GM12878 (cell line): Measurements from ENCODE around the gene PIGU. TPM values are rescaled to one million over a fixed set of nuclear protein-coding genes. Genes with fewer than 3 reads are reported as not detected.

Source experiments
- ATAC-seq: fragments of 200-7000 bp; cut with Tn5 transposase; 3 replicates; pipeline ENCODE4 v1.9.1; 2020; ENCODE audit warnings: mild to moderate bottlenecking, moderate library complexity
- BruUV-seq: library from RNA; stranded (reverse); fragments of 400-500 nt; replicated peaks from 2 replicates; lab custom pipeline; 2021; lab: Mats Ljungman, UMichigan
- CTCF ChIA-PET: fragments of 300-600 bp; sonication (Branson Sonifier 250); formaldehyde crosslinking; extraction: SDS; loops from one replicate; lab custom pipeline; 2021; ENCODE audit warnings: inconsistent platforms; lab: Yijun Ruan, JAX
- POLR2A ChIA-PET: fragments of 350-600 bp; formaldehyde crosslinking; extraction: SDS; loops from one replicate; lab custom pipeline; 2021; ENCODE audit warnings: inconsistent platforms; lab: Charles Lee
- RAD21 ChIA-PET: fragments of 300-600 bp; sonication (Branson Sonifier 250); formaldehyde crosslinking; loops from one replicate; lab custom pipeline; 2023; ENCODE audit warnings: antibody characterized with exemption; ENCODE audit not compliant: unreplicated experiment; lab: Charles Lee
- SMC1A ChIA-PET: fragments of 300-600 bp; sonication (Branson Sonifier 250); formaldehyde crosslinking; loops from one replicate; lab custom pipeline; 2023; ENCODE audit not compliant: unreplicated experiment, uncharacterized antibody; lab: Charles Lee
- DNase-seq: peaks from one replicate; pipeline ENCODE4 v3.0.0-alpha.2; 2011; ENCODE audit warnings: low read depth, low spot score
- FAIRE-seq: peaks from 3 replicates; lab custom pipeline; 2011; peaks lifted over from hg19 to GRCh38; lab: Jason Lieb, UNC
- H2AFZ ChIP-seq: 2 replicates; pipeline ENCODE4 v1.6.0; 2011; ENCODE audit warnings: low read depth, low read length, control low read depth; ENCODE audit not compliant: control insufficient read depth
- H3K27ac ChIP-seq: 2 replicates; pipeline ENCODE4 v1.5.1; 2011; ENCODE audit warnings: control low read depth; ENCODE audit not compliant: control insufficient read depth, insufficient read depth
- H3K27me3 ChIP-seq, 2 experiments: replicated peaks in 1 of 2; 2 replicates each; pipeline versions ENCODE4 v1.6.0 to v1.6.1; 2011; ENCODE audit warnings: low read length in 1 of 2; ENCODE audit not compliant: control insufficient read depth in 2 of 2, insufficient read depth in 2 of 2
- H3K36me3 ChIP-seq, 2 experiments: 2 replicates each; pipeline ENCODE4 v1.5.1; 2011; ENCODE audit warnings: low read length in 1 of 2; ENCODE audit not compliant: control insufficient read depth in 2 of 2, insufficient read depth in 2 of 2
- H3K4me1 ChIP-seq: 2 replicates; pipeline ENCODE4 v1.6.1; 2011; ENCODE audit warnings: mild to moderate bottlenecking, low read length, moderate library complexity, mixed read lengths; ENCODE audit not compliant: control insufficient read depth, insufficient read depth
- H3K4me2 ChIP-seq: 2 replicates; pipeline ENCODE4 v1.6.0; 2011; ENCODE audit warnings: control low read depth; ENCODE audit not compliant: control insufficient read depth, insufficient read depth
- H3K4me3 ChIP-seq: fragments of 200-600 bp; sonication (generic); 2 replicates; pipeline ENCODE4 v1.5.1; 2016
- H3K79me2 ChIP-seq: 2 replicates; pipeline ENCODE4 v1.6.0; 2011; ENCODE audit warnings: low read length; ENCODE audit not compliant: control insufficient read depth, insufficient read depth
- H3K9ac ChIP-seq: 2 replicates; pipeline ENCODE4 v1.8.0; 2011; ENCODE audit warnings: low read length, control low read depth, mixed read lengths; ENCODE audit not compliant: control insufficient read depth, insufficient read depth
- H3K9me3 ChIP-seq: replicated peaks from 3 replicates; pipeline ENCODE4 v1.5.1; 2011; ENCODE audit warnings: mild to moderate bottlenecking, low read length; ENCODE audit not compliant: control insufficient read depth, insufficient read depth
- H4K20me1 ChIP-seq: 2 replicates; pipeline ENCODE4 v1.6.0; 2011; ENCODE audit not compliant: control insufficient read depth, insufficient read depth
- BMI1 ChIP-seq: fragments of 450-650 bp; IDR thresholded peaks from 2 replicates; pipeline ENCODE4 v1.6.1; 2016; ENCODE audit warnings: mild to moderate bottlenecking, moderate library complexity, borderline replicate concordance
- MTA2 ChIP-seq: fragments of 450-650 bp; IDR thresholded peaks from 2 replicates; pipeline ENCODE4 v1.6.1; 2016; ENCODE audit warnings: low read depth, mild to moderate bottlenecking, moderate library complexity
- NR2C2 ChIP-seq: IDR thresholded peaks from 2 replicates; pipeline ENCODE4 v1.6.1; 2011; ENCODE audit warnings: borderline replicate concordance, low read depth; ENCODE audit not compliant: control insufficient read depth, insufficient read length
- PRDM15 ChIP-seq: fragments of 450-650 bp; formaldehyde crosslinking; IDR thresholded peaks from 2 replicates; pipeline ENCODE4 v1.4.0; 2020; ENCODE audit warnings: mild to moderate bottlenecking, moderate library complexity
- RCOR1 ChIP-seq: conservative IDR thresholded peaks from 2 replicates; pipeline ENCODE4 v1.6.1; 2012; ENCODE audit warnings: low read depth, low read length, improper control_type of control experiment
- RUNX3 ChIP-seq: IDR thresholded peaks from 2 replicates; pipeline ENCODE4 v1.6.1; 2012; ENCODE audit warnings: low read length, inconsistent platforms
- SMAD1 ChIP-seq: fragments of 450-650 bp; IDR thresholded peaks from 2 replicates; pipeline ENCODE4 v1.6.1; 2018; ENCODE audit warnings: mild to moderate bottlenecking, low read depth; ENCODE audit not compliant: partially characterized antibody
- SPI1 ChIP-seq: IDR thresholded peaks from 2 replicates; pipeline ENCODE4 v1.6.1; 2011; ENCODE audit warnings: low read depth, mild to moderate bottlenecking, low read length, moderate library complexity, borderline replicate concordance; ENCODE audit not compliant: insufficient read depth
- SRF ChIP-seq, 2 experiments: IDR thresholded peaks; 2 replicates each; pipeline ENCODE4 v1.6.1; 2011; ENCODE audit warnings: low read depth in 2 of 2, low read length in 2 of 2, mild to moderate bottlenecking in 1 of 2, moderate library complexity in 1 of 2
- ZNF622 ChIP-seq: fragments of 450-650 bp; IDR thresholded peaks from 2 replicates; pipeline ENCODE4 v1.6.1; 2017; ENCODE audit warnings: mild to moderate bottlenecking, inconsistent platforms
- WGBS: methylation state at CpG from one replicate; pipeline ENCODE4 v1.1.6; 2016; ENCODE audit warnings: low lambda C conversion rate; ENCODE audit not compliant: insufficient replicate concordance, insufficient coverage; ENCODE audit errors: missing lambda C conversion rate; 5-methylcytosine and 5-hydroxymethylcytosine counted together
- in situ Hi-C: fragments of 300-500 bp; cut with MboI; formaldehyde crosslinking; loops from 9 replicates; pipeline ENCODE4 v1.14.3; 2018; ENCODE audit warnings: mixed read lengths
- intact Hi-C: fragments of 100-400 bp; cut with micrococcal nuclease; formaldehyde crosslinking; loops from one replicate; pipeline ENCODE4 v1.14.2; 2022; ENCODE audit not compliant: unreplicated experiment
- polyA plus RNA-seq, 11 experiments: library from polyadenylated mRNA; depleted of rRNA in 4 of 11; unstranded in 6 of 11; stranded (reverse) in 5 of 11; fragments of >200 nt; fragmentation: Nextera tagmentation in 4 of 11; fragmentation: Illumina TruSeq in 1 of 11; extraction: Ambion mirVana in 4 of 11; extraction: Trizol in 1 of 11; gene quantifications; 1 replicate in 1 of 11; 2 replicates in 10 of 11; pipeline versions ENCODE4 v1.2.1 to v1.2.3, GENCODE V29; 2011 to 2016; ENCODE audit warnings: inconsistent platforms in 2 of 11, missing spikeins in 2 of 11, low read depth in 1 of 11
- total RNA-seq, 4 experiments: library from RNA; depleted of rRNA in 3 of 4; stranded (reverse); fragments of >200 nt in 3 of 4; fragmentation: Illumina TruSeq in 1 of 4; extraction: Trizol in 1 of 4; gene quantifications; 2 replicates each; pipeline versions ENCODE4 v1.2.1 to v1.2.3, GENCODE V29; 2013 to 2021
- TF ChIP-seq, protein P1 (sequence below): IDR thresholded peaks from 2 replicates; pipeline ENCODE4 v1.6.1; 2011; ENCODE audit warnings: borderline replicate concordance, low read depth, mild to moderate bottlenecking, moderate library complexity, low read length; ENCODE audit not compliant: insufficient read depth, poor library complexity, severe bottlenecking
- TF ChIP-seq, protein P2 (sequence below), 3 experiments: IDR thresholded peaks in 2 of 3; conservative IDR thresholded peaks in 1 of 3; 2 replicates each; pipeline ENCODE4 v1.5.1; 2011; ENCODE audit warnings: low read depth in 3 of 3, low read length in 3 of 3, mild to moderate bottlenecking in 3 of 3, control low read depth in 2 of 3, moderate library complexity in 2 of 3, inconsistent platforms in 1 of 3, mixed read lengths in 1 of 3; ENCODE audit not compliant: control insufficient read depth in 2 of 3, insufficient read depth in 1 of 3; ENCODE audit errors: extremely low read depth in 1 of 3
- TF ChIP-seq, protein P3 (sequence below): IDR thresholded peaks from 2 replicates; pipeline ENCODE4 v1.6.1; 2011; ENCODE audit warnings: borderline replicate concordance, low read depth, mild to moderate bottlenecking, moderate library complexity, mixed read lengths, low read length; ENCODE audit not compliant: insufficient read depth; ENCODE audit errors: extremely low read length
- TF ChIP-seq, protein P4 (sequence below): fragments of 450-650 bp; IDR thresholded peaks from 2 replicates; pipeline ENCODE4 v1.6.1; 2016; ENCODE audit warnings: mild to moderate bottlenecking

Gene PIGU
- total and polyA plus RNA-seq, 10 of the 15 experiments (the other 5 are each of a cell fraction or from before 2014, with no cell fraction given): 4.1 to 88.2 (median 25.0) TPM

- POLR2A ChIA-PET: no interaction called here
- TF ChIP-seq RCOR1 (no peak), MTA2 (no peak), SMAD1 (no peak), RUNX3 (no peak), BMI1 (no peak), NR2C2 (no peak), ZNF622 (no peak), SPI1 (no peak), SRF (IDR thresholded peaks at IDR 0.05; ENCODE audit: low read depth in 2 of 2, low read length in 2 of 2) (no peak), PRDM15 (CRISPR knock-in tag) (no peak)
- TF ChIP-seq, protein P1, sequence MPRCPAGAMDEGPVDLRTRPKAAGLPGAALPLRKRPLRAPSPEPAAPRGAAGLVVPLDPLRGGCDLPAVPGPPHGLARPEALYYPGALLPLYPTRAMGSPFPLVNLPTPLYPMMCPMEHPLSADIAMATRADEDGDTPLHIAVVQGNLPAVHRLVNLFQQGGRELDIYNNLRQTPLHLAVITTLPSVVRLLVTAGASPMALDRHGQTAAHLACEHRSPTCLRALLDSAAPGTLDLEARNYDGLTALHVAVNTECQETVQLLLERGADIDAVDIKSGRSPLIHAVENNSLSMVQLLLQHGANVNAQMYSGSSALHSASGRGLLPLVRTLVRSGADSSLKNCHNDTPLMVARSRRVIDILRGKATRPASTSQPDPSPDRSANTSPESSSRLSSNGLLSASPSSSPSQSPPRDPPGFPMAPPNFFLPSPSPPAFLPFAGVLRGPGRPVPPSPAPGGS: no peak
- TF ChIP-seq, protein P2, sequence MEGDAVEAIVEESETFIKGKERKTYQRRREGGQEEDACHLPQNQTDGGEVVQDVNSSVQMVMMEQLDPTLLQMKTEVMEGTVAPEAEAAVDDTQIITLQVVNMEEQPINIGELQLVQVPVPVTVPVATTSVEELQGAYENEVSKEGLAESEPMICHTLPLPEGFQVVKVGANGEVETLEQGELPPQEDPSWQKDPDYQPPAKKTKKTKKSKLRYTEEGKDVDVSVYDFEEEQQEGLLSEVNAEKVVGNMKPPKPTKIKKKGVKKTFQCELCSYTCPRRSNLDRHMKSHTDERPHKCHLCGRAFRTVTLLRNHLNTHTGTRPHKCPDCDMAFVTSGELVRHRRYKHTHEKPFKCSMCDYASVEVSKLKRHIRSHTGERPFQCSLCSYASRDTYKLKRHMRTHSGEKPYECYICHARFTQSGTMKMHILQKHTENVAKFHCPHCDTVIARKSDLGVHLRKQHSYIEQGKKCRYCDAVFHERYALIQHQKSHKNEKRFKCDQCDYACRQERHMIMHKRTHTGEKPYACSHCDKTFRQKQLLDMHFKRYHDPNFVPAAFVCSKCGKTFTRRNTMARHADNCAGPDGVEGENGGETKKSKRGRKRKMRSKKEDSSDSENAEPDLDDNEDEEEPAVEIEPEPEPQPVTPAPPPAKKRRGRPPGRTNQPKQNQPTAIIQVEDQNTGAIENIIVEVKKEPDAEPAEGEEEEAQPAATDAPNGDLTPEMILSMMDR (IDR thresholded peaks at IDR 0.05 in 2 of 3, conservative IDR thresholded peaks at IDR 0.05 in 1 of 3; ENCODE audit: control insufficient read depth in 2 of 3, extremely low read depth in 1 of 3, insufficient read depth in 1 of 3, low read depth in 3 of 3, low read length in 3 of 3): no peak
- TF ChIP-seq, protein P3, sequence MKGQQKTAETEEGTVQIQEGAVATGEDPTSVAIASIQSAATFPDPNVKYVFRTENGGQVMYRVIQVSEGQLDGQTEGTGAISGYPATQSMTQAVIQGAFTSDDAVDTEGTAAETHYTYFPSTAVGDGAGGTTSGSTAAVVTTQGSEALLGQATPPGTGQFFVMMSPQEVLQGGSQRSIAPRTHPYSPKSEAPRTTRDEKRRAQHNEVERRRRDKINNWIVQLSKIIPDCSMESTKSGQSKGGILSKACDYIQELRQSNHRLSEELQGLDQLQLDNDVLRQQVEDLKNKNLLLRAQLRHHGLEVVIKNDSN: no peak
- TF ChIP-seq, protein P4, sequence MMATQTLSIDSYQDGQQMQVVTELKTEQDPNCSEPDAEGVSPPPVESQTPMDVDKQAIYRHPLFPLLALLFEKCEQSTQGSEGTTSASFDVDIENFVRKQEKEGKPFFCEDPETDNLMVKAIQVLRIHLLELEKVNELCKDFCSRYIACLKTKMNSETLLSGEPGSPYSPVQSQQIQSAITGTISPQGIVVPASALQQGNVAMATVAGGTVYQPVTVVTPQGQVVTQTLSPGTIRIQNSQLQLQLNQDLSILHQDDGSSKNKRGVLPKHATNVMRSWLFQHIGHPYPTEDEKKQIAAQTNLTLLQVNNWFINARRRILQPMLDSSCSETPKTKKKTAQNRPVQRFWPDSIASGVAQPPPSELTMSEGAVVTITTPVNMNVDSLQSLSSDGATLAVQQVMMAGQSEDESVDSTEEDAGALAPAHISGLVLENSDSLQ: no peak
Observed at GRCh38 chr20:34585019-34585418, 91.9 kb downstream of the PIGU start.

More at GRCh38 chr20:34585019-34585418, 91.9 kb downstream of the PIGU start:
- H4K20me1 ChIP-seq: no peaks in the 10 kb centered on the region
- no peaks in the 10 kb centered on the region for H3K79me2 ChIP-seq
- BruUV-seq: no TSS peak
- no peak overlapping the region for H3K9ac ChIP-seq
- RAD21 ChIA-PET: no interaction called here
- no peaks in the 10 kb centered on the region for H3K27me3 ChIP-seq
- intact Hi-C loops (no loop called here), in situ Hi-C loops (no loop called here)
- CTCF ChIA-PET: no interaction called here
- ATAC-seq (no peak), FAIRE-seq (no peak), DNase-seq (no peak)
- H3K4me3 ChIP-seq: no peak overlapping the region
- no peaks in the 10 kb centered on the region; the same call in 2 of the 3 replicates for H3K9me3 ChIP-seq
- SMC1A ChIA-PET: no interaction called here
- no peak overlapping the region for H3K4me2 ChIP-seq
- 100% methylated on average over 5 of the region's 5 CpGs for WGBS
- peaks cover 0 to 8% of the 10 kb centered on the region in 2 experiments; a peak in 2 of 4 replicates for H3K36me3 ChIP-seq
- H3K27ac ChIP-seq: no peak overlapping the region
- no peak overlapping the region for H2AFZ ChIP-seq
- peaks cover 9% of the 10 kb centered on the region for H3K4me1 ChIP-seq
